A673 (cell line): ENCODE measurements around the gene GNAQ.

Experiments used
- EZH2 ChIP-seq: fragments of 200-600 bp; sonication (generic); IDR thresholded peaks from 2 replicates; pipeline ENCODE4 v1.6.1; 2017; ENCODE audit warnings: borderline replicate concordance, low read depth, mild to moderate bottlenecking, mixed read lengths, antibody characterized with exemption, low read length; ENCODE audit not compliant: poor library complexity, severe bottlenecking
- TF ChIP-seq, protein P1 (sequence below): fragments of 300-800, 200-600 bp; sonication (generic); conservative IDR thresholded peaks from 2 replicates; pipeline ENCODE4 v1.5.1; 2017; ENCODE audit warnings: low read depth, mild to moderate bottlenecking, antibody characterized with exemption, low read length, moderate library complexity, mixed read lengths

DNA sequence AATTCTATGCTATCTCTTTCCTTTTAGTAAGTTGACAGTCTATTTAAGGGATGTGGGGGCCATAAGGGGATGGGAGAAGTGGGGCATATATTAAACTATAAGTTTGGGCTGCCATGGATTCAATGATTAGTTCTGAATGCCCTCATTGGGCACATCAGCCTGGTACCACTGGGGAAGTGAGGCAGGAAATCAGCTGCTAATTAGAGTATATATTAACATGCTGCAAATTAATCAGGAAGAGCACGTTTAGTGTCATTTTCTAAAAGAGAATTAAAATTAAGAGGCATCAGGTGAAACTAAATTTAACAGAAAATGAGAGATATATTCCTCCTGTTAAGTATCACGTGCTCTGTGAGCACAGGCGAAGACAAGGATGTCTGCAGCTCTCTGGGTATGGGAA is 260.4 kb downstream of the GNAQ start:
- TF ChIP-seq EZH2 = no peak
- TF ChIP-seq, protein P1, sequence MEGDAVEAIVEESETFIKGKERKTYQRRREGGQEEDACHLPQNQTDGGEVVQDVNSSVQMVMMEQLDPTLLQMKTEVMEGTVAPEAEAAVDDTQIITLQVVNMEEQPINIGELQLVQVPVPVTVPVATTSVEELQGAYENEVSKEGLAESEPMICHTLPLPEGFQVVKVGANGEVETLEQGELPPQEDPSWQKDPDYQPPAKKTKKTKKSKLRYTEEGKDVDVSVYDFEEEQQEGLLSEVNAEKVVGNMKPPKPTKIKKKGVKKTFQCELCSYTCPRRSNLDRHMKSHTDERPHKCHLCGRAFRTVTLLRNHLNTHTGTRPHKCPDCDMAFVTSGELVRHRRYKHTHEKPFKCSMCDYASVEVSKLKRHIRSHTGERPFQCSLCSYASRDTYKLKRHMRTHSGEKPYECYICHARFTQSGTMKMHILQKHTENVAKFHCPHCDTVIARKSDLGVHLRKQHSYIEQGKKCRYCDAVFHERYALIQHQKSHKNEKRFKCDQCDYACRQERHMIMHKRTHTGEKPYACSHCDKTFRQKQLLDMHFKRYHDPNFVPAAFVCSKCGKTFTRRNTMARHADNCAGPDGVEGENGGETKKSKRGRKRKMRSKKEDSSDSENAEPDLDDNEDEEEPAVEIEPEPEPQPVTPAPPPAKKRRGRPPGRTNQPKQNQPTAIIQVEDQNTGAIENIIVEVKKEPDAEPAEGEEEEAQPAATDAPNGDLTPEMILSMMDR = no peak
